Inflammatory macrophage (primary cell): ENCODE measurements around the gene CFI.
A peak's percentile ranks its signal among the peaks of the same experiment; 100 is the strongest.

Experiments
- DNase-seq, 2 donors: peaks; one replicate each; pipeline ENCODE4 v3.0.0-alpha.2; 2020 to 2022

Gene CFI

DNA sequence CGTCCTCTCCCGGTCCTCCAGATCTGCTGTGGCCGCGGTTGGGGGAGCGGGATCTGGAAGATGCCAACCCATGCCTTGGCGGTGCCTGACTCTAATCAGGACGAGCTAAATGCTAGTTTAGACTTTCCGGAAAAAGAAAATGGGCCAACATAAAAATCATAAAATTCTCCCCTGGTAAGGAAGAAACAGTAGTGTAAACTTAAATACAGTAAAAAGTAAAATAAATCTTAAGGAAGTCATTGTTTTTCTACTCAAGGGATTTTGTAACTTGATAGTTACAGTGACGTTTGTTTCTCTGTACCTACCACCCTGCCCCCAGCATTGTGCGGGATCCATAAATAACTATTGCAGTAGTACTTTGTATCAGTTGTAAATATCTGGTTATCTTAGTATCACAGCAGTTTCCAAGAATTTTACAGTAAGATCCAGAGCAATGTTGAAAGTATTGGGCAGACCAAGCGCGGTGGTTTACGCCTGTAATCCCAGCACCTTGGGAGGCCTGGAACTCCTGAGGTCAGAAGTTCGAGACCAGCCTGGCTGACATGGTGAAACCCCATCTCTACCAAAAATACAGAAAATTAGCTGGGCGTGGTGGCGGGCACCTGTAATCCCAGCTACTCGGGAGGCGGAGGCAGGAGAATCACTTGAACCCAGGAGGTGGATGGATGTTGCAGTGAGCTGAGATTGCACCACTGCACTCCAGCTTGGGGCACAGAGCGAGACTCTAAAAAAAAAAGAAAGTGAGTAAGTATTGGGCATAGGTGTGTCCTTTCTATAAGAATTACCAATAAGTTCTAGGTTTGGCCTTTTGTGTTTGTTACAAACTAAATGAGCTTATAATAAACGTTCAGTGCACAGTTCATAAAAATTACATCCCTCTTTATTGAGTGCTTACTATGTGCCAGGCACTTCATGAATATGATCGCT, 70.9 kb downstream of the CFI start:
- DNase-seq: no peak

DNA sequence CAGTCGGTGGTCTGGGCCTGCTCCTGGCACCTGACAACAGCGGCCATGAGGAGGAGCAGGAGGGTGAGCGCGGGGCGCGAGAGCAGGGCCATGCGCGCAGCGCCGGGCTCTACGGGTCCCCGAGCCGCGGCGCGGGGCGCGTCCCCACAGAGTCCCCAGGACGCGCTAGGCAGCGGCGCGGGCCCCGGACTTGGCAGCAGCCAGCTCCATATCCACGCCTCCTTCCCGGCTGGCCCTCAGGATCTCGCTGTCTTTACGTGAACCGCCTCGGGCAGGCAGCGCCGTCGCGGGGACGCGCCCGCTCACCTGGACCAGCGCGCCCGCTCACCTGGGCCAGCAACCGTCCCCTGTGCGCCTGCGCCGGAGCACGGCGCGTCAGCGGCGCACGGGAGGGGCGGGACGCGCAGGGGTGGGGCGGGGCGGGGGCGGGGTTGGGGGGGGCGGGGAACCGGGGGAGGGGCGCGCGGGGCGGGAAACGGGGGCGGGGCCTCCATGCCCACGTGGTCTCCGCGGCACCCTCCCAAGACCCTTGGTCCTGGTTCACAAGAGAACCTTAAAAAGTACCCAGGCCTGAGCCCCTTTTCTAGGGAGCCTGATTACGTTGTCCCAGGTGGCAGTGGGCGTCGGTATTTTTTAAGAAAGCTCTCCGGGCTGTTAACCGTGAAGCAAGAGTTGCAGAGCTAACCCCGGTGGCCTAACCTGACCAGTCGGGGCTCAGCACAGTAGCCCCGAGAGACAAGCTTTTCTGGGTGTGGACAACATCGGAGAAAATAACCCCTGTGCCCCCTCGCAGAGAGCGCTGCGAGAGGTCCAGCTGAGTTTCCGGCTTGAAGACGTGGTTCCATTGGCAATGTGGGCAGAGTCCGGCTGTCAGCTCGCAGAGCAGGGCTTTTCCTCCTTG, 71.8 kb downstream of the CFI start, which contains the start of gene PLA2G12A:
Gene PLA2G12A, minus strand, starts transcription at position 353 of the 901 bp plus-strand sequence. Its CDS starts 261 bp downstream, at position 92.
- peak; percentile 24 to 66 for DNase-seq

DNA sequence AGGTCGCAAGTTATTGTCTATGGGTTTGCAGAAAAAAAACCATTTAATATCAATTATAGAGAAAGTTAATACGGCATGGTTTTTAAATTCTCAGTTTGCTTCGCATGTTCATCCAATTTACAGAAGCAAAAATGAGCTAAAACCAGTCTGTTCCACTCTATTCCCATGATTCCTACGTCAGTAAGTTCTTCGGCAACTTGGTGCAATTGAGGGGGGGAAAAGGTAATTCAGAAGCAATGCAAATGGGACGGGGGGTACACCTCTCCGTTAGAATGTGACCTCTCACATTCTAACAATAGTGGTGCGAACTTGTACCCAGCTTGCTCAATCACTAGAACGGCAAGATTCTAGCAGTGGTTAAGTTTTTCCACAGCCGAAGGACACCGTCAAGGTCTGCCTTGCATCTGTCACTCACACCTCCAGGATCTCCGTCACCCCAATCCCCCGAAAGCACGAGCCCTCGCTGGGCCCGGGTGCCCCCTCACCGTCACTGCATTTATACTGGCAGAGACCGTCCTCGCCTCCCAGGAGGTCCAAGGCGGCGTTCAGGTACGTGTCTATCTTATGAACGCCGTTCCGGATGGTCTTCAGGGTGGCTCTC, 72.6 kb downstream of the CFI start:
- DNase-seq: no peak

DNA sequence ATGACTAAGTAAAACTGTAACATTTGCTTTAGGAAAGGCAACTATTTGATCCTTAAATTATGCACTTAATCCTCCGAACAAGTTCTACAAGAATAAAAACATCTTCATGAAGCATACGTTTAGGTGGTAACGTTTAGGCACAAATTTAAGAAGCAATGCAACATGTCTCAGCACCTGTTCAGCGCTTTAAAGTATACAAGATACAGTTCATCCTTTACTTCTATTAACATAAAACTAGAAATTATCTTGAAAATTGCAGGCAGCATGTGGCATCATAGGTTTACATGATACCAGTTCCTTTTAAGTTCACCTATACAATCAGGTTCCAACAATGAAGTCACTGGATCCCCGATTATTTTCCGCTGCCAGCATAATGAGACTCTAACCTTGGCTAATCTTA, 73.4 kb downstream of the CFI start:
- DNase-seq: no peak

- DNase-seq: no peak
Measured at GRCh38 chr4:109723110-109723509, 78.7 kb downstream of the CFI start.

GRCh38 chr4:109722357-109722756, 79.4 kb downstream of the CFI start:
- no peak for DNase-seq

DNA sequence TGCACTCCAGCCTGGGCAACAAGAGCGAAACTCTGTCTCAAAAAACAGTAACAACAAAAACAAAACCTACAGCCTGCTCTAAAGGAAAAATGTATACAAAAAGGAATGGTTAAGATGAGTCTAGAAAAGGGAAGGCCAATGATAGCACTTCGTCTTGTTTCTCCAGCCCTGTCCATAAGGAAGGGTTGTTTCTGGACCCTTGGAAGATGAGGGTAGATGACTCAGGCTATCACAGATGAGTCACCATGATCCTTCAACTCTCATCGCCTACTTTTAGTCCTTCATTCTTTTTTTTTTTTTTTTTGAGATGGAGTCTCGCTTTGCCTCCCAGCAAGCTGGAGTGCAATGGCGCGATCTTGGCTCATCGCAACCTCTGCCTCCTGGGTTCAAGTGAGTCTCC, 80.8 kb downstream of the CFI start:
- DNase-seq: no peak

DNA sequence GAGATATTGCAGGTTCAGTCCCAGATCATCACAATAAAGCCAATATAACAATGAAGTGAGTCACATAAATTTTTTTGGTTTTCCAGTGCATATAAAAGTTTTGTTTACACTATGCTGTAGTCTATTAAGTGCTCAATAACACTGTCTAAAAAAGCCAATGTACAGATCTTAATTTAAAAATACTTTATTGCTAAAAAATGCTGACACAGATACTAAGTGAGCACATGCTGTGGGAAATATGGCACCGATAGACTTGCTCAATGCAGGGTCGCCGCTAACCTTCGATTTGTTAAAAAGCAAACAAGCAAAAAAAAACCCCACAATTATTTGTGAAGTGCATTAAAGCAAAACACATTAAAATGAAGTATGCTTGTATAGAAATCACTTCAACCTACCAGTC, 82.2 kb downstream of the CFI start:
- DNase-seq: no peak

- DNase-seq: no peak
Measured at GRCh38 chr4:109718759-109719158, 83.0 kb downstream of the CFI start.

DNA sequence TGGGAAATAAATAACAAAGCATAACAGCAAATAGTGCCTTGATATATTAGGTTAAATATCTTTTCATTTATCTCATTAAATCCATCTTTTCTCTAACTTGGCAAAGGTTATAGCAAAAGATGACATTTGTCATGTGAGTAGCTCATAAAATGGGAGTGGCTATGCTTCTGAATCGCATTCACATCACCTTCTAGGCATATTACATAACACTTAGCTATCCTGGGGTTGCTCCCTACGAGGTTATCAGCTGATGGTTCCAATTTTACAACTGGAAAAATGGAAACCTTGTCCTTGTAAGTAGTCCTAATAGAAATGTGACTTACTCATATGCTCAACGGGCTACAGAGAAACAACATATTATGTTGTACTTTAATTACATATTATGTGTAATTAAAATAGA, 88.3 kb downstream of the CFI start:
- DNase-seq: no peak

DNA sequence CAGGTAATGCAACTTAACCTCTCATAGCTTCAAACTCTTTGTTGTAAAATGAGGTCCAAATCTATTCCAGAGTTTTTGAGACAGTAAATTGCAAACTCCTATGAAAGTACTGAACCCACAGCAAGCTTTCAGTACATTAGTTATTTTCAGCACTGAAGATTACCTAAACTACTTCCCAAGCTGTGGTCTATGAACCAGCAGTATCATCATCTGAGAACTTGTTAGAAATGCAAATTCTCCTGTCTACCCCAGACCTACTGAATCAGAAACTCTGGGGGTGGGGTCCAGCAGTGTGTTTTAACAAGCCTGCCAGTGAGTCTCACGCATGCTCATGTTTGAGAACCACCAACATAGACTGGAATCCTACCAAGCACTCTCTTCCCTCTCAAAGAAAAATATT, 92.8 kb downstream of the CFI start:
- no peak for DNase-seq

DNA sequence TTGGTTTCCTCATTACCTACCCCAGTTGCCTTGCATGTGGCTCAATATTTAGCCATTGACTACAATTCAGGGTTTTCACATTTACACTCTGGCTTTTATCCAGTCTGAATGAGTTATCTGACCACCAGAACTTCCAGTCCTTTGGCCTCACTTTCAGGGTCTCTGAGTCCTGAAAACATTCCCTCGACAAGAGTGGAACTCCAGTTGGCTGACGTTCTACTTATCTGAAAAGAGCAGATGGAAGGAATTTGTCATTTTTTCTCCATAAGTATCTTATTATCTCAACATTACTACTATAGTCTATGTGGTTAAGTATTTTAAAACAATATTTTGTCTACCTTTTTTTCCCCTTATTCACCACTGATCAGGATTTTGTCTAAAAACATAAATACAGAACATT, 93.4 kb downstream of the CFI start:
- DNase-seq: no peak

- DNase-seq: peak; percentile 38 to 52
Measured at GRCh38 chr4:109703664-109704361, 98.0 kb downstream of the CFI start.

GRCh38 chr4:109702950-109703663, 98.7 kb downstream of the CFI start, which contains the start of gene CASP6:
Gene CASP6, minus strand, starts transcription at chr4:109703445. Its CDS starts 50 bp downstream, at chr4:109703395.
- peak; percentile 77 to 84 for DNase-seq

DNA sequence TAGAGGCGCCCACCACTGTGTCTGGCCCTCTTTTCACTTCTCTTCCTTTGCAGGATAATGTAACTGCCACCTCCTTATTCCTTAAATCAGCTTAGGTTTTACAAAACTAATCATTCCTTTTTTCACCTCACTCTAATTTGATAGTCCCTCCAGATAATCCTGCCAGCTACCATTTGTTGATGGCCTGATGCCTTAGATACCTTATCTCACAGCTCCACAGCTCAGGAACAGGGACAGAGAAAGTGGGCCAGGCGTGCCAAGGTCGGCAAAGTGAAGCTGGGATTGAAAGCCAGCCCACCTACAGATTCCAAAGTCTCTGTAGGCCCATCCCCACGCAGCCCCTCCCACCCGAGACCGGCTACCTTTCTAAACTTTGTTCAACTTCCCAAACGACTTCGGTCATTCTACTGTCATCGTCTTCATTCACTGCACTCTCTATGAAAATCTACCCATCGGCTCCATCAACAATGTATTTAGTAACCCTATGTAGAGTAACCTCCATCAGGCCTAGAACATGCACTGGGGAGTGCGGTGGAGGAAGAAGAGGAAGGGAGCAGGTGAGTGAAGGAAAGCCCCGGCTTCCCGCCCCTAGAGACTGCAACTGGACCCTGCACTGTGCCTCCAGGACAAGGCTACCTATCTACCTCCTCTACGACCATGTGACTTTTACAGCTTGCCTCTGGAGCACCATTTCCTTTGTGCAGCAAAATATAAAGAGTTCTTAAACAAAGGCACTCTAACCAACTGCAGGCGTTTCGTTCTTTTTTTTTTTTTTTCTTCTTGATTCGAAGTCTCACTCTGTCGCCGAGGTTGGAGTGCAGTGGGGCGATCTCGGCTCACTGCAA, 100.0 kb downstream of the CFI start:
- no peak for DNase-seq

GRCh38 chr4:109699553-109700225, 102.1 kb downstream of the CFI start:
- DNase-seq: no peak

GRCh38 chr4:109698656-109699055, 103.1 kb downstream of the CFI start:
- DNase-seq: no peak

DNA sequence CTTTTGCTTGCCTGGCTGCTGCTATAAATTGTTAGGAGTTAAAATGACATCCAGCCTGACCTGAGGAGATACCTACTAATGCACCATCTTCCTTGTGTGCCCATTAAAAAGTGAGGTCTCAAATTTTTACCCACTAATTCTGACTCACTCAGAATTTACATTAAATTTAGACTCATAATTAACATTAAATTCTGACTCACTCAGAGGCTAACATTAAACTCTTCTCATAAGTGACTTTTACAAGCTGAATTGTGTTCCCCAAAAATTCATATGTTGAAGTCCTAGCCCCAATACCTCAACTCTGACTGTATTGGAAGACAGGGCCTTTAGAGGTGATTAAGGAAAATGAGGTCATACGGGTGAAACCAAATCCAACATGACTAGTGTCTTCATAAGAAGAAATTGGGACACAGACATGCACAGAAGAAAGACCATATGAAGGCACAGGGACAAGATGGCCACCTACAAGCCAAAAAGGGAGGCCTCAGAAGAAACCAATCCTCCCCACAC, 110.3 kb downstream of the CFI start:
- no peak for DNase-seq
